K562 (cell line): ENCODE results near the gene MRPL2. TPM values are rescaled to one million over a fixed set of nuclear protein-coding genes. Genes with fewer than 3 reads are reported as not detected.

Experiments used
- CHCHD3 ChIP-seq: fragments of 250-450 bp; sonication (Bioruptor Pico); IDR thresholded peaks from 2 replicates; pipeline ENCODE4 v2.1.2; 2022; ENCODE audit warnings: mild to moderate bottlenecking
- CREB1 ChIP-seq, 2 experiments: sonication (generic) in 1 of 2; formaldehyde crosslinking in 1 of 2; IDR thresholded peaks; 2 replicates each; pipeline versions ENCODE4 v1.6.1 to v1.8.0; 2012 to 2022; ENCODE audit warnings: inconsistent platforms in 1 of 2, mild to moderate bottlenecking in 1 of 2, missing genetic modification reagents in 1 of 2, moderate library complexity in 1 of 2
- DACH1 ChIP-seq: fragments of 450-650 bp; IDR thresholded peaks from 2 replicates; pipeline ENCODE4 v1.6.1; 2018; ENCODE audit not compliant: partially characterized antibody
- E2F6 ChIP-seq, 2 experiments: IDR thresholded peaks; 2 replicates each; pipeline ENCODE4 v1.6.1; 2011; ENCODE audit warnings: borderline replicate concordance in 1 of 2, control low read depth in 1 of 2, low read depth in 1 of 2, low read length in 1 of 2, mild to moderate bottlenecking in 1 of 2, mixed read lengths in 1 of 2, moderate library complexity in 1 of 2; ENCODE audit not compliant: insufficient read depth in 1 of 2, insufficient read length in 1 of 2, poor library complexity in 1 of 2, severe bottlenecking in 1 of 2; ENCODE audit errors: extremely low read depth in 1 of 2
- ELK1 ChIP-seq: sonication (generic); formaldehyde crosslinking; IDR thresholded peaks from 2 replicates; pipeline ENCODE4 v1.8.1; 2022; ENCODE audit warnings: missing genetic modification reagents
- FOXA3 ChIP-seq, 2 experiments: fragments of 450-650 bp in 1 of 2; sonication (generic) in 1 of 2; formaldehyde crosslinking; IDR thresholded peaks in 1 of 2; conservative IDR thresholded peaks in 1 of 2; 2 replicates each; pipeline versions ENCODE4 v1.4.0 to v1.8.0; 2020 to 2022; ENCODE audit warnings: mild to moderate bottlenecking in 2 of 2, missing genetic modification reagents in 1 of 2
- HEY1 ChIP-seq: fragments of 250-450 bp; sonication (Bioruptor Pico); IDR thresholded peaks from 2 replicates; pipeline ENCODE4 v1.5.0; 2020; ENCODE audit warnings: mild to moderate bottlenecking, moderate library complexity, borderline replicate concordance
- MEF2A ChIP-seq: IDR thresholded peaks from 2 replicates; pipeline ENCODE4 v1.6.1; 2011; ENCODE audit warnings: low read depth, mild to moderate bottlenecking, low read length, moderate library complexity; ENCODE audit not compliant: control insufficient read depth
- PATZ1 ChIP-seq: fragments of 250-450 bp; sonication (Bioruptor Pico); IDR thresholded peaks from 2 replicates; pipeline ENCODE4 v1.5.0; 2020; ENCODE audit warnings: mild to moderate bottlenecking, borderline replicate concordance
- TAF15 ChIP-seq: fragments of 200-400 bp; formaldehyde crosslinking; IDR thresholded peaks from 2 replicates; pipeline ENCODE4 v1.6.1; 2017; ENCODE audit warnings: mild to moderate bottlenecking, low read depth, low read length, moderate library complexity
- ZBTB2 ChIP-seq: fragments of 450-650 bp; IDR thresholded peaks from 2 replicates; pipeline ENCODE4 v1.6.1; 2016; ENCODE audit warnings: antibody characterized with exemption
- ZBTB43 ChIP-seq: sonication (generic); formaldehyde crosslinking; IDR thresholded peaks from 2 replicates; pipeline ENCODE4 v1.8.0; 2023; ENCODE audit warnings: mild to moderate bottlenecking, missing genetic modification reagents
- ZNF592 ChIP-seq: fragments of 450-650 bp; IDR thresholded peaks from 2 replicates; pipeline ENCODE4 v1.6.1; 2017; ENCODE audit warnings: antibody characterized with exemption, mild to moderate bottlenecking
- ZZZ3 ChIP-seq: fragments of 450-650 bp; IDR thresholded peaks from 2 replicates; pipeline ENCODE4 v1.6.1; 2016; ENCODE audit warnings: antibody characterized with exemption, mild to moderate bottlenecking, moderate library complexity
- polyA plus RNA-seq, 8 experiments: library from polyadenylated mRNA; depleted of rRNA in 4 of 8; stranded (reverse) in 5 of 8; unstranded in 3 of 8; fragments of >200 nt; fragmentation: Nextera tagmentation in 2 of 8; fragmentation: Illumina TruSeq in 1 of 8; extraction: Ambion mirVana in 2 of 8; extraction: Trizol in 1 of 8; gene quantifications; 2 replicates each; pipeline versions ENCODE4 v1.2.1 to v1.2.3, GENCODE V29; 2011 to 2014; ENCODE audit warnings: inconsistent platforms in 1 of 8, missing spikeins in 1 of 8
- total RNA-seq, 7 experiments: library from RNA; depleted of rRNA in 6 of 7; stranded (reverse); fragments of >200 nt in 6 of 7; fragmentation: Illumina TruSeq in 2 of 7; extraction: Trizol in 2 of 7; gene quantifications; 2 replicates each; pipeline versions ENCODE4 v1.2.1 to v1.2.3, GENCODE V29; 2011 to 2021; ENCODE audit warnings: low replicate concordance in 1 of 7

Gene MRPL2
- total and polyA plus RNA-seq, 9 of the 15 experiments (the other 6 are each of a cell fraction or from before 2014, with no cell fraction given), result 63.1 to 262 (median 121) TPM

GRCh38 chr6:43013843-43014433 lies 45.3 kb downstream of the MRPL2 start, which contains the start of the genes KLHDC3 and MEA1 (continued):
- no peak for TF ChIP-seq HEY1 (CRISPR knock-in tag)
- TF ChIP-seq ZNF592, result no peak
- 0 out of 2 replicates have a peak, but pooled peaks have one; percentile 55 for TF ChIP-seq ZBTB2
- no peak for TF ChIP-seq PATZ1 (CRISPR knock-in tag)
- no peak for TF ChIP-seq ZZZ3
- peak; percentile 91 for TF ChIP-seq CREB1 (IDR thresholded peaks at IDR 0.05)
- peak; percentile 91 for TF ChIP-seq CREB1 (CRISPR knock-in tag; IDR thresholded peaks at IDR 0.05)
- TF ChIP-seq TAF15, result no peak
- TF ChIP-seq MEF2A, result no peak
- no peak for TF ChIP-seq FOXA3 (CRISPR knock-in tag; conservative IDR thresholded peaks at IDR 0.05 in 1 of 2, IDR thresholded peaks at IDR 0.05 in 1 of 2)
- peak; percentile 46 to 83 for TF ChIP-seq E2F6 (IDR thresholded peaks at IDR 0.05; ENCODE audit: borderline replicate concordance in 1 of 2, extremely low read depth in 1 of 2, insufficient read depth in 1 of 2, insufficient read length in 1 of 2, low read depth in 1 of 2, low read length in 1 of 2, poor library complexity in 1 of 2, severe bottlenecking in 1 of 2)
- TF ChIP-seq ELK1 (CRISPR knock-in tag), result no peak
- TF ChIP-seq CHCHD3, result no peak
- peak; percentile 75 for TF ChIP-seq DACH1
- no peak for TF ChIP-seq ZBTB43 (CRISPR knock-in tag)
